K562 (cell line): Measurements from ENCODE around the gene RETREG2.

ENCODE experiments used
- CHD4 ChIP-seq: fragments of 200-600 bp; sonication (generic); IDR thresholded peaks from 3 replicates; pipeline ENCODE4 v1.6.1; 2012; ENCODE audit warnings: low read depth, mild to moderate bottlenecking, mixed read lengths, low read length, inconsistent platforms; ENCODE audit not compliant: insufficient read depth, insufficient replicate concordance, poor library complexity, severe bottlenecking
- MAFK ChIP-seq: IDR thresholded peaks from 2 replicates; pipeline ENCODE4 v1.6.1; 2011; ENCODE audit warnings: low read length, improper control_type of control experiment
- SIX5 ChIP-seq, 2 experiments: IDR thresholded peaks; 2 replicates each; pipeline ENCODE4 v1.6.1; 2011; ENCODE audit warnings: low read length in 2 of 2, borderline replicate concordance in 1 of 2, low read depth in 1 of 2, mild to moderate bottlenecking in 1 of 2, moderate library complexity in 1 of 2; ENCODE audit not compliant: insufficient read depth in 1 of 2
- ZNF274 ChIP-seq: IDR thresholded peaks from 2 replicates; pipeline ENCODE4 v1.6.1; 2011; ENCODE audit warnings: low read depth, mild to moderate bottlenecking, low read length, moderate library complexity, borderline replicate concordance
- TF ChIP-seq, protein P1 (sequence below): fragments of 250-450 bp; sonication (Bioruptor Pico); IDR thresholded peaks from 2 replicates; pipeline ENCODE4 v1.5.0; 2020; ENCODE audit warnings: mild to moderate bottlenecking, borderline replicate concordance

DNA sequence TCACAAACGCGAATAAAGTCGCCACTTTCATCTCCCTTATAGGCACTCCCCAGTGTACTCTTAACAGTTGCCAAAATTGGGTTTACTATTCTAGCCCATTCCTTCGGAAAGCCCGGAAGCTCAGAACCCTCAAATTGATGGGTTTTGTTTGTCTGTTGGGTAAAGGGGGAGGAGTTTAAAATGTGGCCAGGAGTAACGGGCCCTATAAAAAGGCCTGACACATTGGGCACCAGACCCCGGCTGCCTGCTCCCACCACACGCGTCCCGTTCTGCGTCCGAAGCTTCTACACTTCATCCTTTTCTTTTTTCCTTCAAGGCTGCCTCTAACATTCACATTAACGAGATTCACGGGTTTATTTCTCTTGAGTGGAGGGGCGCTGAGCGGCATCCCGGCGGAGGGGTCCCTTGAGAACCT is 18.3 kb upstream of the RETREG2 start:
- TF ChIP-seq MAFK (no peak), ZNF274 (no peak), CHD4 (no peak), SIX5 (IDR thresholded peaks at IDR 0.05; ENCODE audit: borderline replicate concordance in 1 of 2, insufficient read depth in 1 of 2, low read depth in 1 of 2, low read length in 2 of 2) (no peak)
- TF ChIP-seq, protein P1, sequence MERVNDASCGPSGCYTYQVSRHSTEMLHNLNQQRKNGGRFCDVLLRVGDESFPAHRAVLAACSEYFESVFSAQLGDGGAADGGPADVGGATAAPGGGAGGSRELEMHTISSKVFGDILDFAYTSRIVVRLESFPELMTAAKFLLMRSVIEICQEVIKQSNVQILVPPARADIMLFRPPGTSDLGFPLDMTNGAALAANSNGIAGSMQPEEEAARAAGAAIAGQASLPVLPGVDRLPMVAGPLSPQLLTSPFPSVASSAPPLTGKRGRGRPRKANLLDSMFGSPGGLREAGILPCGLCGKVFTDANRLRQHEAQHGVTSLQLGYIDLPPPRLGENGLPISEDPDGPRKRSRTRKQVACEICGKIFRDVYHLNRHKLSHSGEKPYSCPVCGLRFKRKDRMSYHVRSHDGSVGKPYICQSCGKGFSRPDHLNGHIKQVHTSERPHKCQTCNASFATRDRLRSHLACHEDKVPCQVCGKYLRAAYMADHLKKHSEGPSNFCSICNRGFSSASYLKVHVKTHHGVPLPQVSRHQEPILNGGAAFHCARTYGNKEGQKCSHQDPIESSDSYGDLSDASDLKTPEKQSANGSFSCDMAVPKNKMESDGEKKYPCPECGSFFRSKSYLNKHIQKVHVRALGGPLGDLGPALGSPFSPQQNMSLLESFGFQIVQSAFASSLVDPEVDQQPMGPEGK (CRISPR knock-in tag): no peak
